ENCODE measurements around the gene LYZ.
"Not testable (repeated sequence)": the region's sequence is repeated elsewhere in the genome, so short reads cannot be mapped to it uniquely, and the experiment has no call there.

Gene LYZ

GRCh38 chr12:69348162-69348938 is at the start of gene LYZ:
TSS of gene LYZ (plus strand) at chr12:69348381. CDS start at chr12:69348409, 28 bp downstream.
- DNase-seq: no peak

DNA sequence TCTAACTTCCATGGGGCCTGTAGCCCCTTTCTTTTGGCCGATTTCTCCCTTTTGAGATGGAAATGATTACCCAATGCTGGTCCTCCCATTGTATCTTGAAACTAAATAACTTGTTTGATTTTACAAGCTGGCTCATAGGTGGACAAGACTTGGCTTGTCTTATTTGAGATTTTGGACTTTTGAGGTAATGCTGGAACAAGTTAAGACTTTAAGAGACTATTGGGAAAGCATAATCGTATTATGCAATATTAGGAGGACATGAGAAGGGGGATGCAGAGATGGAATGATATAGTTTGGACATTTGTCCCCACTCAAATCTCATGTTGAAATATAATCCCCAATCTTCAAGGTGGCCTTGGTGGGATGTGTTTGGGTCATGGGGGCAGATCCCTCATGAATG is 49.2 kb upstream of the LYZ start:
- no peak for DNase-seq

- DNase-seq: no peak
Measured at GRCh38 chr12:69304284-69304683, 43.9 kb upstream of the LYZ start.

DNA sequence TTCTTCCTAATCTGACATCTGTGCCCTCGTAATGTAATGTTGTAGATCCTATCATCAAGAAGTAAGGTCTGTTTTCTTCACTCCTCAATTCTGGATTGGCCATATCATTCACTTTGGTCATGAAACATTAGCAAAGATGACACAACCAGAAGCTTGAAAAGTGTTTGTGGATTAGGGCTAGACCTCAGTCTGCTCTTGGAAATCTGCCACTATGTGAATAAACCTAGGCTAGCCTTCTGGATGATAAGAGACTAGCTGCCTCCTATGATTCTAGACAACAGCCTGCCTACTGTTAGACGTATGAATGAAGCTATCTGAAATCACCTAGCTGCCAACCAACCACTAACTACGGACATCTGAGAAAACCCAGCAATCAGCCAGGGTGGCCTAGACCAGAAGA is 38.7 kb upstream of the LYZ start:
- DNase-seq: no peak

DNA sequence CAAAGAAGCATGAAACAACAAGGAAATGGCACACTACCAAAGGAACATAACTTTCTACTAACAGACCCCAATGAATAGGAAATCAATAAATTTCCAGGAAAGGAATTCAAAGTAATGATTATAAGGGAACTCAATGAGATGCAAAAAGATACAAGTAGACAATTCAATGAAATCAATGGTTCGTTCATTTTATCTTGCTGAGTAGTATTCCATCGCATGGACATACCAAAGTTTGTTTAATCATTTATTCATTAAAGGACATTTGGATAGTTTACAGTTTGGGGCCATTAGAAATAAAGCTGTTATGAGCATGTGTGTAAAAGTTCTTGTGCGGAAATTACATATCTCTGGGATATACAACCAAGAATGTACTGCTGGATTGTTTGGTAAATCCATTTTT is 35.0 kb upstream of the LYZ start:
- no peak for DNase-seq

- not testable (repeated sequence) for DNase-seq
Measured at GRCh38 chr12:69316784-69317183, 31.4 kb upstream of the LYZ start.

DNA sequence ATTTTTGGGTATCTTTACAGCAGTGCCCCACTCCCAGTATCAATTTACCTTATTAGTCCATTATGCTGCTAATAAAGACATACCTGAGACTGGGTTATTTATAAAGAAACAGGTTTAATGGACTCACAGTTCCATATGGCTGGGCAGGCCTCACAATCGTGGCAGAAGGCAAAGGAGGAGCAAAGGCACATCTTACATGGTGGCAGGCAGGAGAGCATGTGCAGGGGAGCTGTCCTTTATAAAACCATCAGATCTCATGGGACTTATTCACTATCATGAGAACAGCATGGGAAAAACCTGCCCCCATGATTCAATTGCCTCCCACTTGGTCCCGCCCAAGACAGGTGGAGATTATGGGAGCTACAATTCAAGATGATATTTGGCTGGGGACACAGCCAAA is 30.9 kb upstream of the LYZ start:
- DNase-seq: not testable (repeated sequence)

- DNase-seq: no peak
Measured at GRCh38 chr12:69318225-69318624, 30.0 kb upstream of the LYZ start.

- DNase-seq: no peak
Measured at GRCh38 chr12:69321351-69321750, 26.8 kb upstream of the LYZ start.

DNA sequence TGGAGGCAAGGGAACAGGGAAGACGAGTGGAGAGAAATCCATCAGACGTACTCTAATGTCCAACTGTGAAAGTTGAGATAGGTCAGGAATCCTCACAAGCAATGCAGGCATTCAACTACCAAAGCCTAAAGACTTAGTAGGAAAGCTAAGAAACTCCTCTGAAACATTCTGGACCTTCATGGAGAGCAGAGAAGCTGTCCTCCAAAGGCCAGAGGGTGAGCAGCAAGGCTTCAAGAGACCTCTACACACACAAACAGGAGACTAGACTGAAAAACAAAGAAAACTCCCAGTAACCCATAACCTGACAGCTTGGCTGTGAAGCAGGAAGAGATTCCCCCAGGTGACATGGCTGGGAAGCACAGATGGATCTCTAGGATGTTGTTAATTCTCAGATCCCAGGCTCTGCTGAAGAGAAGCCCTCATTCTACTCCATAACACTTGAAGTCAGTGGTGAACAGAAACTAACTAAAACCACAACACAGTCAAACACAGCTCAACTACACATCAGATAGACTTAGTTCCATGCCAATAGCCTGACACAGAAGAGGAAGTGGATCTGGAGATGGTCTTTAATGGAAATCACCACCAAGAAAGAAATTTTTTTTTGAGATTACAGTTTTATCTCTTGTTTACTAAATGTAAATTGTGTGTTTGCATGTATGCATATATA is 23.2 kb upstream of the LYZ start:
- no peak for DNase-seq

- DNase-seq: no peak
Measured at GRCh38 chr12:69328426-69328825, 19.8 kb upstream of the LYZ start.

DNA sequence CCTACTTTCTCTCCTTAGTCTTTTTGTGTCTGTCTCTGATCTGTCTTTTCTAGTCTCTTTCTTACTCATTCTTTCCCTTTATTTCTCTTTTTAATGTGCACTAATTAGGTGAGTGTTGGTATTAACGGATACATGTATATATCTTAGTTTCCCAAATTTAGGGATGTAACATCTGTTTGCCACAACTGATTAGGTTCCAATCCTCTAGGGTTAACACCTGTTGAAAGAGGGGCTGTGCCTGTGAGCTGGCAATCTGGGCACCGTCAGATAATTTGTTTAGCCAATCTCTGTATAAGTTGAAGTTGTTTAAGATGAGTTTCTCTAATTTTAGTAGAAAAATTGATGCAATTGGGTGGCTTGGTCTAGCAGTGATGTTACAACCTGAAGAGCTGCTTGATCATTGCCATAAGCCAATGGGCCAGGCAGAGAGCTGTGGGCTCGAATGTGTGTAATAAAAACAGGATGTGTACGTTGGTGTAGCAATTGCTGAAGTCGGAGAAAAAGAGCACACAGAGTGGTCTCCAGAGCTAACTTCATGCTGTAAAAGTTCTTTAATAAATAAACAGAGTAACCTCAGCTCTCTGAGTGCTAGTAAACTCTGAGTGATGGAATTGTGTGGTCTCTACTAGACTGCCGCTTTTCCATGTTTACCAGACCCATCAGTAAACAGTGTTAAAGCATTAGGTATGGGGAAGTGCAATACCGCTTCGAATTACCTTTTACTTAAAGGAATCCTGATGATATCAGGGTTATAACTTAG is 18.3 kb upstream of the LYZ start:
- DNase-seq: no peak

DNA sequence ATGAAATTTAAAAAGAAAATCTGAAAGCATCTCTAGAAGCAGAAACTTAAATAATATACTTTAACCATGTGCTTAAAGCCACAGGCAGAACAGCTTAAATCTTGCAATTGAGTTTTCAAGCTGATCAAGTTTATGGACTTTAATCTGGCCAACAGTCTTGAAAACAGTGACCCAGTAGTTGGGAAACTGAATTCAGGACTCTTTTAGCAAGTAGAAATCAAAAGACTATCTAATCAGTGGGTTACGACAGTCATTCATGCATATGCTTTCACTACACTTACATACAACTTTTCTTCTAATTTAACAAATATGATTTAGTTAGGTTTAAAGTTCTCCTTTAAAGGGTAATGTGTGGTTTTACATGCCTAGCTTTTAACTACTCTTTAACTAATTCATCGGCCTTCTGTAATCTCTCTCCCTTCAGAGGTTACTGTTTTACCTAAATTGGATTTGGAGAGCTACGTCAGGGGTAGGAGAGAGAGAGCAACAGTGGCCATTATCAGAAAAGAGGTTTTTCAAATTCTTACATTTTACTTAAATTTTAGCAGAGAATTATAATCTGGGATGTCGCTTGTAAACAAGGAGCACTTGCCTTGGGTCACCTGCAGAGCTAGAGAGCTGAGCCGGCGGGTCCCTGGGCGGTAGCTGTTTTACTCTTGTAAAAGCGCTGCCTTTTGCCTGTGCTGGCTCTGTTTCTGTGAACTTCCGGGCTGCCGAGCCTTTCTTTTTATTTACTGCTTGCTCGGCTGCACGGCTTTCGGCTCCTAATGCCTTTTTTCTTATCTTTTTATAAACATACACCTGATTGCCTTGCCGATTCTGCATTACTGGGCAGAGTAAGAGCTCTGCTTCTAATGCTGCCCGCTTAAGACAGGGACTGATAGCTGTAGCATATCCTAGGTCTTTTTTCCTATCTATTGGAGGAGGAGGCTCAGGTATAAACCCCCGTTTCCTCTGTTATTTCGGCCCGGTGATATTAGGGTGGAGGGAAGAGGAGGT is 17.4 kb upstream of the LYZ start:
- DNase-seq: peak; percentile 64

GRCh38 chr12:69331519-69331908 is 16.7 kb upstream of the LYZ start:
- DNase-seq: no peak

DNA sequence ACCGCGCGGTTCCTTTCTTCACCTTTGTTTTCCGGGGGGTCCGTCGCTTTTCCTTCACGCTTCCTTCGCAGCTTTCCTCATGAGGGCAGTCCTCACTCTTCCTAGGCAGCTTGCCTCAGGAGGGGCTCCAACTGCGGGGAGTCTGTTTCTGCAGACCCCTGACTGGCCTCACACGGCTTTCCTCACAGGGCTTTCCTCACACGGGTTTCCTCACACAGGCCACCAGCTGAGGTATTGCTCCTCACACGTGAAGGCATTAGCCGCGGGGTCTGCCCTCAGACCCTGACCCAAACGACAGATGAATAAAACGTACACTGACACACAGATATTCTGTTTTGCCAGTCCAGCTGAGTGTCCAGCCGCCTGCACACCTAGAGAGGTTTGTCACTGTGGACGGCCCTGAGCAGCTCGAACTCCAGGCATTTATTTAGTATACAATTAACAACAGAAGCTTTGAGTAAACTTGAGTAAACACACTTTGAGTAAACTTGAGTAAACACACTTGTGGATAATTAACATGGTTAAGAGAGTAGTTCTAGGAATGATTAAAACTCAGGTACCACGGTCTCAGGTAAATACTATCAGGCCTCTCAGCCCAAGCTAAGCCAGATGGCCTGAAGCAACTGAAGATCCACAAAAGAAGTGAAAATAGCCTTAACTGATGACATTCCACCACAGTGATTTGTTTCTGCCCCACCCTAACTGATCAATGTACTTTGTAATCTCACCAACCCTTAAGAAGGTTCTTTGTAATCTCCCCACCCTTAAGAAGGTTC is 16.1 kb upstream of the LYZ start:
- DNase-seq: no peak

DNA sequence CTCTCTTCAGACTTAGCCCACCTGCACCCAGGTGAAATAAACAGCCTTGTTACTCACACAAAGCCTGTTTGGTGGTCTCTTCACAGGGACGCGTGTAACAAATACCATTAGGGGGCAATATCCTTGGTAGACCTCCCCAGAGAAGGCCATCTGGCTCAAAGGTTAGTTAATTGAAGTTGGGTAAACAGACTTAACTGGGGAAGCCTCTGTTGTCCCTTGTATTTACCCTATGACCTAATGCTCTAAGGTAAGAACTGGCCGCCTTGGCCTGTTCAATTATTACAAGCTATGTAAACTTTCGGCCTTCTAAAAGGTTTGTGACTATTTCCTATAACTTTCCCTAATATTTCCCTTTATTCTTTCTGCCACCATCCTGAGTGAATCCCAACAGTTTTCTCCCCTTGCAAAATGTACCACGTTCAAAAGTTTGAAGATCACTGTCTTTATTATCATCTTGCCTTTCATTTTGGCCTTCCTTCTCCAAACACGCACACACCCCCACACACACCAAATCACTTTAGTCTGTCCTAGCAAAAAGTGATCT is 15.3 kb upstream of the LYZ start:
- DNase-seq: no peak

GRCh38 chr12:69334158-69334557 is 14.0 kb upstream of the LYZ start:
- DNase-seq: no peak

GRCh38 chr12:69337311-69338090 is 10.7 kb upstream of the LYZ start:
- no peak for DNase-seq

- DNase-seq: no peak
Measured at GRCh38 chr12:69338120-69338859, 9.9 kb upstream of the LYZ start.

DNA sequence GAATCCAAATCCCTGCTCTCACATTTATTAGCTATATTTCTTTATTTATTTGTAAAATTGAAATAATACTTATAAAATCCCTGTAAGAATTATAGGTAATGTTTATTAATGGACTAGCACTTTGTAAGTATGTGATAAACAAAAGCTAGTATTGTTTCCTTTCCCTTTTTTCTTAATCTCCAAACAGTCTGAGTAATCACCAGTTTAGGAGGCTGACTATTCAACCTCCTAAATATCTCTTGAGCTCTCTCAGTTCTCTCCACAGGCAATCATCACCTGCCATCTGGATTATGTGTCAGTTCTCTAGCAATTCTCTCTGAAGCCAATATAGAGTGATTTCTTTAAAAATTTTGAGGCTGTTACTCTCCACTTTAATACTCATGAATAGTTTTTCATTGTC is 9.2 kb upstream of the LYZ start:
- DNase-seq: no peak
